K562 (cell line): ENCODE data around the gene SH3BGR. TPM values are rescaled to one million over a fixed set of nuclear protein-coding genes. Genes with fewer than 3 reads are reported as not detected.

Experiments used
- CBFA2T2 ChIP-seq: fragments of 450-650 bp; conservative IDR thresholded peaks from 2 replicates; pipeline ENCODE4 v1.6.1; 2017; ENCODE audit warnings: mild to moderate bottlenecking
- DACH1 ChIP-seq: fragments of 450-650 bp; IDR thresholded peaks from 2 replicates; pipeline ENCODE4 v1.6.1; 2018; ENCODE audit not compliant: partially characterized antibody
- EZH2 ChIP-seq: IDR thresholded peaks from 2 replicates; pipeline ENCODE4 v1.6.1; 2012; ENCODE audit warnings: low read depth, mild to moderate bottlenecking, inconsistent platforms, low read length, borderline replicate concordance
- FOXA3 ChIP-seq, 2 experiments: fragments of 450-650 bp in 1 of 2; sonication (generic) in 1 of 2; formaldehyde crosslinking; IDR thresholded peaks in 1 of 2; conservative IDR thresholded peaks in 1 of 2; 2 replicates each; pipeline versions ENCODE4 v1.4.0 to v1.8.0; 2020 to 2022; ENCODE audit warnings: mild to moderate bottlenecking in 2 of 2, missing genetic modification reagents in 1 of 2
- GATA2 ChIP-seq: sonication (generic); formaldehyde crosslinking; IDR thresholded peaks from 2 replicates; pipeline ENCODE4 v1.4.0; 2020; ENCODE audit warnings: mild to moderate bottlenecking, missing genetic modification reagents
- KDM1A ChIP-seq, 2 experiments: fragments of 450-650 bp; IDR thresholded peaks; 2 replicates each; pipeline ENCODE4 v1.6.1; 2016; ENCODE audit warnings: mild to moderate bottlenecking in 2 of 2
- MECOM ChIP-seq: fragments of 250-450 bp; sonication (Bioruptor Pico); IDR thresholded peaks from 2 replicates; pipeline ENCODE4 v1.8.0; 2022; ENCODE audit warnings: inconsistent platforms
- MEF2A ChIP-seq: IDR thresholded peaks from 2 replicates; pipeline ENCODE4 v1.6.1; 2011; ENCODE audit warnings: low read depth, mild to moderate bottlenecking, low read length, moderate library complexity; ENCODE audit not compliant: control insufficient read depth
- MEF2D ChIP-seq: conservative IDR thresholded peaks from 2 replicates; pipeline ENCODE4 v1.6.1; 2016; ENCODE audit warnings: low read depth, missing genetic modification characterization, missing compliant biosample characterization
- MNT ChIP-seq, 2 experiments: fragments of 450-650 bp; conservative IDR thresholded peaks; 2 replicates each; pipeline ENCODE4 v1.6.1; 2017; ENCODE audit warnings: mild to moderate bottlenecking in 2 of 2, moderate library complexity in 2 of 2
- MYNN ChIP-seq, 2 experiments: sonication (generic); formaldehyde crosslinking in 1 of 2; IDR thresholded peaks; 2 replicates each; pipeline versions ENCODE4 v1.5.0 to v1.6.1; 2016 to 2020; ENCODE audit warnings: antibody characterized with exemption in 1 of 2, missing genetic modification reagents in 1 of 2
- PHF21A ChIP-seq: fragments of 450-650 bp; IDR thresholded peaks from 2 replicates; pipeline ENCODE4 v1.6.1; 2017; ENCODE audit warnings: low read depth, borderline replicate concordance
- PTRF ChIP-seq: fragments of 450-650 bp; IDR thresholded peaks from 2 replicates; pipeline ENCODE4 v1.6.1; 2016; ENCODE audit warnings: mild to moderate bottlenecking, missing genetic modification characterization, missing compliant biosample characterization
- RFX5 ChIP-seq: IDR thresholded peaks from 2 replicates; pipeline ENCODE4 v1.6.1; 2011; ENCODE audit warnings: low read depth, mild to moderate bottlenecking, improper control_type of control experiment, low read length
- RNF2 ChIP-seq: sonication (generic); IDR thresholded peaks from 2 replicates; pipeline ENCODE4 v1.6.1; 2016
- SOX6 ChIP-seq: fragments of 450-650 bp; IDR thresholded peaks from 2 replicates; pipeline ENCODE4 v1.6.1; 2014; ENCODE audit warnings: mild to moderate bottlenecking
- STAT5A ChIP-seq: IDR thresholded peaks from 2 replicates; pipeline ENCODE4 v1.6.1; 2012; ENCODE audit warnings: low read length, inconsistent platforms, borderline replicate concordance
- ZBTB7A ChIP-seq: IDR thresholded peaks from 2 replicates; pipeline ENCODE4 v1.6.1; 2011; ENCODE audit warnings: low read depth, mild to moderate bottlenecking, low read length, moderate library complexity, borderline replicate concordance; ENCODE audit not compliant: control insufficient read depth
- ZNF197 ChIP-seq: fragments of 200-800 bp; sonication (Bioruptor generic); IDR thresholded peaks from 2 replicates; pipeline ENCODE4 v1.6.1; 2016; ENCODE audit warnings: low read depth, missing genetic modification characterization, missing compliant biosample characterization
- ZNF79 ChIP-seq: fragments of 250-450 bp; sonication (Bioruptor Pico); IDR thresholded peaks from 2 replicates; pipeline ENCODE4 v1.4.0; 2020; ENCODE audit warnings: low read depth, mild to moderate bottlenecking, moderate library complexity
- polyA plus RNA-seq, 8 experiments: library from polyadenylated mRNA; depleted of rRNA in 4 of 8; stranded (reverse) in 5 of 8; unstranded in 3 of 8; fragments of >200 nt; fragmentation: Nextera tagmentation in 2 of 8; fragmentation: Illumina TruSeq in 1 of 8; extraction: Ambion mirVana in 2 of 8; extraction: Trizol in 1 of 8; gene quantifications; 2 replicates each; pipeline versions ENCODE4 v1.2.1 to v1.2.3, GENCODE V29; 2011 to 2014; ENCODE audit warnings: inconsistent platforms in 1 of 8, missing spikeins in 1 of 8
- total RNA-seq, 7 experiments: library from RNA; depleted of rRNA in 6 of 7; stranded (reverse); fragments of >200 nt in 6 of 7; fragmentation: Illumina TruSeq in 2 of 7; extraction: Trizol in 2 of 7; gene quantifications; 2 replicates each; pipeline versions ENCODE4 v1.2.1 to v1.2.3, GENCODE V29; 2011 to 2021; ENCODE audit warnings: low replicate concordance in 1 of 7

The SH3BGR gene
- total and polyA plus RNA-seq, 9 of the 15 experiments (the other 6 are each of a cell fraction or from before 2014, with no cell fraction given) = 6.6 to 42.9 (median 25.6) TPM

GRCh38 chr21:39430457-39430856 is 21.3 kb upstream of the SH3BGR start (continued):
- TF ChIP-seq MEF2D (tag) (0 out of 2 replicates have a peak, but pooled peaks have one; percentile 22), EZH2 (no peak), ZNF79 (CRISPR knock-in tag) (no peak), MNT (conservative IDR thresholded peaks at IDR 0.05) (peak in 1 of 2 experiments; percentile 41; a peak in 2 of 4 replicates), RNF2 (peak; percentile 57; the same call in 1 of the 2 replicates), DACH1 (peak; percentile 80), PTRF (tag) (0 out of 2 replicates have a peak, but pooled peaks have one; percentile 38), PHF21A (peak; percentile 62; the same call in 1 of the 2 replicates), MEF2A (peak; percentile 18; the same call in 1 of the 2 replicates), RFX5 (no peak), FOXA3 (CRISPR knock-in tag; conservative IDR thresholded peaks at IDR 0.05 in 1 of 2, IDR thresholded peaks at IDR 0.05 in 1 of 2) (no peak), MECOM (CRISPR knock-in tag) (no peak), ZBTB7A (peak; percentile 70; the same call in 1 of the 2 replicates), MYNN (IDR thresholded peaks at IDR 0.05) (peak; percentile 31; the same call in 1 of the 2 replicates), MYNN (CRISPR knock-in tag; IDR thresholded peaks at IDR 0.05) (no peak), ZNF197 (CRISPR knock-in tag) (no peak), KDM1A (IDR thresholded peaks at IDR 0.05) (peak; percentile 63 to 82), SOX6 (peak; percentile 80), CBFA2T2 (peak; percentile 89), GATA2 (CRISPR knock-in tag) (0 out of 2 replicates have a peak, but pooled peaks have one; percentile 45), STAT5A (peak; percentile 54; the same call in 1 of the 2 replicates)
